GM21447 (cell line): ENCODE data around the gene B4GALNT3.
"Not testable (repeated sequence)": the region's sequence is repeated elsewhere in the genome, so short reads cannot be mapped to it uniquely, and the experiment has no call there.

Source experiments
- ATAC-seq: cut with Tn5 transposase; IDR thresholded peaks from one replicate; pipeline ENCODE4 v1.9.1; 2021; ENCODE audit not compliant: unreplicated experiment

B4GALNT3 gene

GRCh38 chr12:459430-460258 is at the start of gene B4GALNT3:
Gene B4GALNT3 (plus strand): TSS chr12:459939. CDS start chr12:460377, 438 bp downstream.
- no peak for ATAC-seq

- no peak for ATAC-seq
Observed at GRCh38 chr12:414859-415258, 44.9 kb upstream of the B4GALNT3 start.

DNA sequence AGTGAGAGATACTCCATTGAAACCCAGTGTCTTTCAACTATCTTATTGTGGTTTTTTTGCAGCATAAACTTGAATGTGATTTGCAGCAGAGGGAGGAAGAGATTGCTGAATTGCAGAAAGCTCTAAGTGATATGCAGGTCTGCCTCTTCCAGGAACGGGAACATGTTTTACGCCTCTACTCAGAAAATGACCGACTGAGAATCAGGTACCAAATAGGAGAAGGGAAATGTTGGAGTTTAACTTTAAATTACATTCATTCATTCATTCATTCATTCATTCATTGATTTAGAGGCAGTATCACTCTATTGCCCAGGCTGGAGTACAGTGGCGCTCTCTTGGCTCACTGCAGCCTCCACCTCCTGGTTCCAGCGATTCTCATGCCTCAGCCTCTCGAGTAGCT is 41.3 kb upstream of the B4GALNT3 start:
- ATAC-seq: no peak

DNA sequence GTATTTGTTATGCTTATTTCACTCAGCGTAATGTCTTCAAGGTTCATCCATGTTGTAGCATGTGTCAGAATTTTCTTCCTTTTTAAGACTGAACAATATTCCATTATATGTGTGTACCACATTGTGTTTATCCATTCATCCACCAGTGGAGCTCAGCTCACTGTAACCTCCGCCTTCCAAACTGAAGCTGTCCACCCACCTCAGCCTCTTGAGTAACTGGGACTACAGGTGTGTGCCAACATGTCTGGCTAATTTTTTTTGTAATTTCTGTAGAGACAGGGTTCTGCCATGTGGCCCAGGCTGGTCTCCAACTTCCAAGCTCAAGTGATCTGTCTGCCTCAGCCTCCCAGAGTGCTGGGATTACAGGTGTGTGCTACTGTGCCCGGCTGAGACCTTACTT is 37.2 kb upstream of the B4GALNT3 start:
- no peak for ATAC-seq

GRCh38 chr12:435737-436136 is 24.0 kb upstream of the B4GALNT3 start:
- not testable (repeated sequence) for ATAC-seq

- no peak for ATAC-seq
Observed at GRCh38 chr12:442235-442884, 17.4 kb upstream of the B4GALNT3 start.

DNA sequence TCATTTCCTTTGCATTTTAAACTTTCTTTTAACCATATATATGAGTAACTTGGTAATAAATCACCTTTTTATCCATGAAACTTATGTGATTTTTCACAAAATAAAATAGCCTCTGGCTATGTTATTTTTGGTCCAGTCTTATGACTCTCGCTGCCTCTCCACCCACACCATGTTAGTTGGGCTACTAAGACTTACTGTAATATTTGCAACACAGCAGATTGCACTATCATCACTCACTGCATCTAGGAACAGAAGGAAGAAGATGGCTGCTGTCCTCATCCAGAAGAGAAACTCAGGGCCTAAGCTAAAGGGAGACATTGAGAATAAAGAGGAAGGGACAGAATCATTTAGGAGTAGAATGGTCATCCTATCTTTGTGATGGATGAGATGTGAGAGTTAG is 12.6 kb upstream of the B4GALNT3 start:
- no peak for ATAC-seq

- no peak for ATAC-seq
Observed at GRCh38 chr12:449203-449602, 10.5 kb upstream of the B4GALNT3 start.

DNA sequence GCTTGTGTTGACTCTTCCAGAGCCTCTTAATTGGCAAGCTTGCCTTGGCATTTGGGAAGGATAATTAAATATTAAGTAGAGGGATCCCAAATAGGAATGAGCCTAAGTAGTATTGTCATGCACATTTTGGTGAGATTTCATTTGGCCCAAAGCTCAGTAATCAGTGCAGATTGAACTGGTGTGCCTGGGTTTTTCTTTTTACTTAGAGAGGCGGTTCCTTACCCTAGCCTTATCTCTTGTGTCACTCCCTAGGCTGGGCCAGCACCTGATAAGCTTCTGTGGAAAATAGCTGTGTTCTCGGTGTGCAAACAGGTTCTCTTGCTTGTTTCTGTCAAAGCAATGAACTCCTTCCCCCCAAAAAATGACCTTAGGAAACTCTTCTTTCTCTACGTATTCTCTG is 9.3 kb upstream of the B4GALNT3 start:
- ATAC-seq: no peak

- ATAC-seq: no peak
Observed at GRCh38 chr12:452667-453210, 7.0 kb upstream of the B4GALNT3 start.

DNA sequence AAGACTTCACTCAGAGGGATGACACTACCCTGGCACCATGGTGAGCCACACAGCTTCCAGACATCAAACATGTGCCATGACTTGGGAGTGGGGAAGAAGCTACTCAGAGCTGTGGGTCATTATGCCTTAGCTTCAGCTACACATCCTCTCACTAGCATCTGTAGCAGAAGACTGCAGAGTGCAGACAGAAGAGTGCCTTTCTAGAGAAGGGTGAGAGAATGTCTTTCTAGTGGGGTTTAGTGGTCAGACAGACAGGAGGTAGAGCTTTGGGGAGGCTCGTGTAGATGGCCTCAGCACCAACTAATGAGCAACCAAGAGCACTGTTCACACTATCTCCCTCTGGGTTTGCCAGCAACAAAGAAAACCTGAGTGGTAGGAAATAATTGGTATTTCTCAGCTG is 4.9 kb upstream of the B4GALNT3 start:
- no peak for ATAC-seq

- no peak for ATAC-seq
Observed at GRCh38 chr12:455821-456220, 3.9 kb upstream of the B4GALNT3 start.

- no peak for ATAC-seq
Observed at GRCh38 chr12:457676-458075, 2.1 kb upstream of the B4GALNT3 start.

DNA sequence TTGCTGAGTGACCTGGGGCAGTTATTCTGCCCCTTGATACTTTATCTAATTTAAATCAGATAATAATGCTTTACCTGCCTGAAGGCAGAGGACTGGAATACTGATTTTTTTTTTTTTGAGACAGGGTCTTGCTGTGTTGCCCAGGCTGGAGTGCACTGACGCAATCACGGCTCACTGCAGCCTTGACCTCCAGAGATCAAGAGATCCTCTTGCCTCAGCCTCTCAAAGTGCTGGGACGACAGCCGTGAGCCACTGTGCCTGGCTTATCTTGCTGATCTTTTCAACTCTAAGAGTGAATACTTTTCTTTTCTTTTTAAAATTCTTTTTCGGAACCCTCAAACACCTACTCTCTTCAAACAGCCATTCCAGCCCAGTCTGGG is 699 bp upstream of the B4GALNT3 start:
- no peak for ATAC-seq

DNA sequence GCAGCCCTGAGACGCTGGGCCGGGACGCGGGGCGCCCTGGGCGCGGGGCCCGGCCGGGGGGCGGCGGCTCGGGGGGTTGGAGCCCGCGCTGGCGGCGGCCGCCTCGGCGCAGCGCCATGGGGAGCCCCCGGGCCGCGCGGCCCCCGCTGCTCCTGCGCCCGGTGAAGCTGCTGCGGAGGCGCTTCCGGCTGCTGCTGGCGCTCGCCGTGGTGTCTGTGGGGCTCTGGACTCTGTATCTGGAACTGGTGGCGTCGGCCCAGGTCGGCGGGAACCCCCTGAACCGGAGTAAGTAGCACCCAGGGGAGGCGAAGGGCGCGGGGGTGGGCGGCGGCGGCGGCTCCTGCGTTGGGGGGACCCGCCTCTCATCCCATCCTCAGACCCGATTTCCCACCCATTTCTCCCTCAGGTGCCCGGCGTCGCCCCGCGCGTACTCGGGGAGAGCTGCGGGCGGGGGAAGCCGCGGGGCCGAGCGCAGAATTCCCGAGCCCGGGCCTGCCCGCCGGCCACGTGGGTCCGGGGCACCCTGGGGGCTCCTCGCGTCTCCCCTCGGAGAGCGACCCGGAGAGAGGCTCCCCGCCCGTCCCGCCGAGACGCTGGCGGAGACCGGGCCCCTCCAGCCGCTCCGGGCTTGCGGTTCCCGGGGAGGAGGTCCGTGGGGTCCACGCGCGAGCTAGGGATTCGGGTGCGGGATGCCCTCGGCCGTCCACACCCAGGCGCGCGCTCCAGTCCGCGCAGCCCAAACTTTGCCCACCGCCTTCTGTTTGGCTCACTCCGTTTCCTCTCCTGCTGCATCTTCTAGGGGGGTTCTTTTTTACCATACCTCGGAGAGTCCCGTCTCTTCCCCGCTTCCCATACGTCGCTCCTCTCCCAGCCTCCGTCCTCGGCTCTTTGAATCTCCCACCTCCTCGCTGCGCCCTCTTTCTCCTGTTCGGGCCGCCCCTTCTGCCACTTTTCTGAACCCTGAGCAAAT is 807 bp downstream of the B4GALNT3 start:
- ATAC-seq: no peak

DNA sequence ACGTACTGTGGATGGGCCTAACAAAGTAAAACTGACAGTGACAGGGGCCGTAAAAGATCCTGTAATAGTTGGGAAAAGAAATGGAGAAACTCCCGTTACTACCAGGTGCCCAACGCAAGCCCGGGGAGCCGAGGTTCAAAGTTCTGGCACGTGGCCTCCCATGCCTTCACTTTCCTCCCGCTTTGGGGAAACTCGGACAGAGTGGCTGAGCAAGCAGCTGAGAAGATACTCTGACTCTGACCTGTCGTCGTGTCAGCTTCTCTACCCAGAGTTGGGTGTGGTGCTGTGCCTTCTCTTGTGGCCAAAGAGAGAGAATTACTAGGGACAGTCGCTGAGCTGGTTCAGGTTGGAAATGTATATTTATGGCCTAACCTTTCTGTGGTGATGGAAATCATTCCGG is 1.7 kb downstream of the B4GALNT3 start:
- ATAC-seq: no peak

DNA sequence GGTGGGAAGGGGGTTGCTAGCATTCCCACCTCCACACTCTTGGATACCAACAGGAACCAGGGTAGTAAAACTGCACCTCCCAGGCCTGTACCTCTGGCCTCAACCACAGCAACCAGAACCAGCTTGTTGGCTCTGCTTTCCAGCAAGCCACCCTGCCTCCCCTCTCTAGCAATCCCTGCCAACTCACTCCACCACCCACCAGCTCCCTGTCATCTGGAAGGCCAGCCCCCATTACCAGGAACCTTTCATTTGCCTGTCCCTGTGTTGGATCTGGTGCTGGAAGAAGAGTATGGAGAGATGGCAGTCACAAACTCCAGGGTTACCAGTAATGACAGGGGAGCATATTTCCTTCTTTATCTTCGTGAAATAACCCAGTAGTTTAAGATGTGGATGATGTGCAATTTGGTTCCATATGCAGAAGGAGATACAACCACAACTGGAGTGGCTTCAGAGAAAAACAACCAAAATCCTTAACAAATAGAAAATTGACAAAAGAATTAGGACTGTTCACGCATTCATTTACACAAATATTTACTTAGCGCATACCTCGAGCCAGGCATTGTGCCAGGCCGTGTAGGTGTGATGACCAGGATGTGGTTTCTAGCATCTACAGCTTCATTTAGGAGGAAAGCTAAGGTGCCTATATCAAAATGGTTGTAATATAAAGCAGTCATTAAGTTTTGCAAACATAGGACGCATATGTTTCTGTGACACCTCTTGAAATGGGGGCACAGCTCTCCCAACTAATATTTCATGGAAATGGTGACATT is 3.4 kb downstream of the B4GALNT3 start:
- no peak for ATAC-seq

DNA sequence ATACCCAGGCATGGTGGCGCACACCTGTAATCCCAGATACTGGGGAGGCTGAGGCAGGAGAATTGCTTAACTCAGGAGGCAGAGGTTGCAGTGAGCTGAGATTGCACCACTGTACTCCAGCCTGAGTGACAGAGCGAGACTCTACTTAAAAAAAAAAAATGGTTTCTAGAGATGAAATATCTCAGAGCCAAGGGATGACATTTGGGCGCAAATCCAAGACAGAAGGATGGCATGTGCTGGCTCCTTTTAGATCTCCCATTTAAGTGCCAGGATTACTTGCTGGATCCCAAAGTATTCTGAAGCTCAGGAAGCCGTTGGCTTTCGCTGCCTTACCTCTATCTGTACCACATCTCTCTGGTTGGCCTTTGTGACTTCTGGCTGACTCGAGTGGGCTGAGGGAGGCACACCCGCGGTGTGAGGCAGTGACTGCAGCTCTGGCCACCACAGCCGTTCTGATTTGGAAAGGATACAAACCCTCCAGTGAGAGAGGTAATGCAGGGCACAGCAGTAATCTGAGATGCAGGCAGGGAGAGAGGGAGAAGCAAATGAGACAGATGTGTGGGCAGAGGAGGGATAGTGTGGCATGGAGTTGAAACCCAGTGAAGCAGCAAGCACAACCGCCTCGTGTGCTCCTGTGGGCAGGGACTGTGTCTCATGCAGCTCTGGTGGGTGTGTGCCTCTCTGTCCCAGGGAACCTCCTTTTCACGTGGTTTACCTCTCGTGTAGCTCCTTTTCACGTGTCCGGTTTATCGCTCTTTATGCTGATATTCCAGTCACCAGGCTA is 4.9 kb downstream of the B4GALNT3 start:
- ATAC-seq: no peak

DNA sequence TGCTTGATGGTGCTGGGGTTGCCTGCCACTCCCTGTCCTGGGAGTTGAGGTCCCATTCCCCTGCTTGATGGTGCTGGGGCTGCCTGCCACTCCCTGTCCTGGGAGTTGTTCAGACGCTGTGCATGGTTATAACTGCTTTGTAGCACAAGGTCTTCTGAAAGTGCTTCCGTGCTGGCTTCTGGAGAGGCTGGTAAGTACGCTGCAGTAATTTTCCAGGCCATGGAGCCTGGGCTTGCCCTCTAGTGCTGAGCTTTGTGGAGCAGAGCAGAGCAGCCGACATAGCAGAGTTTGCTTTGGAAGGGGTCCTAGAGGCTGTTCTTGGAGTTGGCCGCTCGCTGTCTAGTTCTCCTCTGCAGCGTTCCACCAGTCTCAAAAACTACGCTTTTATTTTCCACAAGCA is 6.3 kb downstream of the B4GALNT3 start:
- no peak for ATAC-seq

- ATAC-seq: no peak
Observed at GRCh38 chr12:466762-467161, 7.0 kb downstream of the B4GALNT3 start.
